Psoas muscle (tissue), 8 donors: Measurements from ENCODE around the gene RBM17. TPM values are rescaled to one million over a fixed set of nuclear protein-coding genes. Genes with fewer than 3 reads are reported as not detected.

ENCODE experiments used
- ATAC-seq, 4 donors: fragments of 200-7000 bp; cut with Tn5 transposase; one replicate each; pipeline ENCODE4 v1.9.1; 2020; ENCODE audit warnings: moderate library complexity in 3 of 4, mild to moderate bottlenecking in 2 of 4
- DNase-seq, 2 donors: peaks; one replicate each; pipeline ENCODE4 v3.0.0-alpha.2; 2020
- H3K27ac ChIP-seq: fragments of 200-600 bp; one replicate; pipeline ENCODE4 v1.8.0; 2022
- H3K27me3 ChIP-seq, 3 donors: fragments of 200-600 bp in 1 of 3; one replicate each; pipeline versions ENCODE4 v1.6.1 to v1.8.0; 2013 to 2022; ENCODE audit warnings: low read length in 2 of 3, mild to moderate bottlenecking in 2 of 3, moderate library complexity in 1 of 3; ENCODE audit not compliant: insufficient read depth in 3 of 3
- H3K36me3 ChIP-seq, 2 donors: fragments of 200-600 bp in 1 of 2; one replicate each; pipeline versions ENCODE4 v1.6.1 to v1.8.0; 2013 to 2022; ENCODE audit warnings: low read depth in 1 of 2, mild to moderate bottlenecking in 1 of 2, moderate library complexity in 1 of 2; ENCODE audit not compliant: insufficient read depth in 1 of 2
- H3K4me1 ChIP-seq: fragments of 200-600 bp; one replicate; pipeline ENCODE4 v1.8.0; 2022
- H3K4me3 ChIP-seq: fragments of 200-600 bp; one replicate; pipeline ENCODE4 v1.8.0; 2022; ENCODE audit warnings: mild to moderate bottlenecking
- H3K9me3 ChIP-seq: fragments of 200-600 bp; one replicate; pipeline ENCODE4 v1.8.0; 2022
- CTCF ChIP-seq: fragments of 200-600 bp; IDR thresholded peaks from one replicate; pipeline ENCODE4 v1.8.0; 2022; ENCODE audit warnings: antibody characterized with exemption
- WGBS, 3 donors: extraction: QIAGEN DNeasy Blood & Tissue Kit; methylation state at CpG; one replicate each; pipeline versions ENCODE4 v1.1.6 to v1.1.7; 2013; 5-methylcytosine and 5-hydroxymethylcytosine counted together
- intact Hi-C, 2 donors: fragments of 100-400 bp; cut with DNase I; formaldehyde crosslinking; loops; one replicate each; pipeline versions ENCODE4 v1.11.0 to v1.14.2; 2022
- polyA plus RNA-seq, 3 donors: library from polyadenylated mRNA; stranded (reverse); fragments of 200-250 nt; gene quantifications; one replicate each; pipeline ENCODE4 v1.2.3, GENCODE V29; 2013
- total RNA-seq, 4 donors: library from RNA; stranded (reverse); fragmentation: NEBNext Ultra II Directional in 2 of 4; extraction: Animal tissue kit (Norgen Biotek cat#: 25700) in 2 of 4; gene quantifications; one replicate each; pipeline versions ENCODE4 v1.2.1 to v1.2.4, GENCODE V29; 2021 to 2023
- donor health status: healthy with polysubstance abuse.
- donor health status: DM: no; HTN: no; CAD: no; lungs with moderate emphysema.
- donor health status: Bipolar disorder and iron deficiency.
- donor health status: healthy.
- donor health status: DM: yes; HTN: yes; CAD: no.
- donor health status: DM: no; HTN: no; CAD: no.
- donor health status: DM: no; HTN: no; CAD: no.
- donor health status: DM: yes; HTN: yes; CAD: no.

The RBM17 gene
- total and polyA plus RNA-seq, 7 donors: 74.4 to 157 (median 95.9) TPM

GRCh38 chr10:6055929-6056328, 32.9 kb upstream of the RBM17 start:
- H3K36me3 ChIP-seq: no peaks in the 10 kb centered on the region
- H3K4me1 ChIP-seq: peaks cover 6% of the 10 kb centered on the region
- 61 to 70% (median 66%) methylated on average over 4 of the region's 4 CpGs for WGBS, 3 donors
- H3K27me3 ChIP-seq: no peaks in the 10 kb centered on the region
- no peak overlapping the region for H3K4me3 ChIP-seq
- no peak for DNase-seq
- intact Hi-C loops: no loop called here
- no peaks in the 10 kb centered on the region for H3K9me3 ChIP-seq
- no peak for TF ChIP-seq CTCF
- no peak for ATAC-seq
- H3K27ac ChIP-seq: no peak overlapping the region

GRCh38 chr10:6056411-6057135, 32.3 kb upstream of the RBM17 start:
- ATAC-seq: no peak
- TF ChIP-seq CTCF: no peak
- no peak overlapping the region for H3K4me3 ChIP-seq
- no peak overlapping the region for H3K27ac ChIP-seq
- no peaks in the 10 kb centered on the region for H3K36me3 ChIP-seq
- H3K4me1 ChIP-seq: peaks cover 6% of the 10 kb centered on the region
- DNase-seq: no peak
- no peaks in the 10 kb centered on the region for H3K27me3 ChIP-seq
- no peaks in the 10 kb centered on the region for H3K9me3 ChIP-seq
- WGBS, 3 donors: 89 to 98% (median 92%) methylated on average over 5 of the region's 5 CpGs
- intact Hi-C loops: no loop called here

DNA sequence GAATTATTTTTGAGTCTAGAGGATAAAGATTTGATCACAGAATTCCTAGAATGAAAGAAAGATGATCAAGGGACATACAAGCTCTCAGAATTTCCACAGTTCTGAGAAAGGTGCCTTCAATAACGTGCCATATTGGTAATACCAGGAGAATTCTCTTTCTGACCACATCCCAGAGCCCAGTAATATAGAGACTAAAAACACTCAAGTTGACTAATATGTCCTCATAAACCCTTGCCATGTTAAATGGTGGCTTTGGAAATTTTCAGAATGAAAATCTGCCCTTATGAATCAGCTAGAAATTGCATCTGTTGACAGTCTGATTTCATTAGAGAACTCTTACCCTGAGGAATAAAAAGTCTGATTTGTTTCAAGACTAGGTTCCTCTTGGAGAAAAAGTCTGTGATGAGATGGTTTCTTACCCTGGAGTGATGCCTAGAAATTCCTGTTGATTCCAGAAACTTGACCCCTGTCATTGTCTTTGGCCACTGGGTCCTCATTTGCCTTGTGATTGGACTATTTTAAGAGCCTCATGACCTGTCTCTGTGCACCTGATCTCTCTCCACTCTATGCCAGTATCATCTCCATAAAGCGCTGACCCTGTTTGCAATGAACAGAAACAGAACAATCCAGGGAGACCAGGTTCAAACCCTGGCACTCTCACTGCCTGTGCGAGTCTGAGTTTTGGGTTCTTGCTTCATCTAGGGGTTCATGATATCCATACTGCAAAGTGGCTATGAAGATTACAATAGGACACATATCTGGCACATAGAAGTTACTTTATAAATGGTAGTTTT, 30.0 kb upstream of the RBM17 start:
- Histone ChIP-seq H3K4me3 (no peak overlapping the region), H3K27me3 (no peaks in the 10 kb centered on the region), H3K4me1 (peaks cover 6% of the 10 kb centered on the region), H3K27ac (no peak overlapping the region), H3K36me3 (no peaks in the 10 kb centered on the region), H3K9me3 (no peaks in the 10 kb centered on the region)
- intact Hi-C loops: no loop called here
- ATAC-seq: peak in 1 of 4 donors; percentile 20
- DNase-seq: no peak
- WGBS, 3 donors: 76 to 88% (median 84%) methylated on average over 3 of the region's 3 CpGs
- no peak for TF ChIP-seq CTCF

DNA sequence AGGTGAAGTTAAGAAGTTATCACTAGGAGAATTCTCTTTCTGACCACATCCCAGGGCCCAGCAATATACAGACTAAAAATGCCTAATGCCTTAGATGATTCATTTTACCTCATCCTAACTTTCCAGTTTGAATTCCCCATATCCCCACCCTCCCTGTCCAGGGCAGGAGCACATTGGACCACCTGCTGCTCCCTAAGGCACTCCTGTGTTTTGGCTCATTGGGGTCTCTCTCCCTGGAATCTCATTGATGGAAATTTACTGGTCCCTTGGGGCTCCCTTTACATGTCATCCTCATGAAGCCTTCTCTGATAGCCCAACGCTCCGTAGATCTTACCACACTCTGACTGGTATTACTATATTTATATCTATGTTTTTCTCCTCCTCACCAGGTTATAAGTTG, 29.3 kb upstream of the RBM17 start:
- intact Hi-C loops: no loop called here
- Histone ChIP-seq H3K4me3 (no peak overlapping the region), H3K27me3 (no peaks in the 10 kb centered on the region), H3K9me3 (no peaks in the 10 kb centered on the region), H3K36me3 (no peaks in the 10 kb centered on the region), H3K4me1 (peaks cover 6% of the 10 kb centered on the region), H3K27ac (no peak overlapping the region)
- DNase-seq: no peak
- WGBS, 3 donors: 61 to 81% (median 70%) methylated on average over 2 of the region's 2 CpGs
- ATAC-seq: no peak
- TF ChIP-seq CTCF: no peak
